SK-N-SH (cell line): ENCODE measurements around the gene COL20A1. TPM values are rescaled to one million over a fixed set of nuclear protein-coding genes. Genes with fewer than 3 reads are reported as not detected.

ENCODE experiments used
- CTCF ChIA-PET: fragments of 300-600, 350-600 bp; formaldehyde crosslinking; extraction: SDS; loops from one replicate; lab custom pipeline; 2021; lab: Yijun Ruan, JAX
- POLR2A ChIA-PET: fragments of 350-600 bp; sonication (Branson Sonifier 250); formaldehyde crosslinking; extraction: SDS; loops from one replicate; lab custom pipeline; 2020; ENCODE audit warnings: antibody characterized with exemption, inconsistent platforms; lab: Yijun Ruan, JAX
- DNase-seq: peaks from one replicate; pipeline ENCODE4 v3.0.0; 2012
- H2AFZ ChIP-seq: fragments of 200-600 bp; sonication (generic); 2 replicates; pipeline ENCODE4 v1.8.1; 2016; ENCODE audit warnings: antibody characterized with exemption, mild to moderate bottlenecking, low read depth
- H3F3A ChIP-seq: fragments of 200-600 bp; sonication (generic); replicated peaks from 2 replicates; pipeline ENCODE3; 2016; ENCODE audit warnings: antibody characterized with exemption, mild to moderate bottlenecking; ENCODE audit not compliant: insufficient read depth
- H3K27ac ChIP-seq, 2 experiments: fragments of 200-500 bp in 1 of 2; fragments of 200-600 bp in 1 of 2; sonication (Bioruptor generic) in 1 of 2; sonication (generic), shearing (Covaris generic) in 1 of 2; 2 replicates each; pipeline versions ENCODE4 v1.5.1 to v1.6.1; 2014 to 2016; ENCODE audit warnings: low read depth in 2 of 2, inconsistent platforms in 1 of 2, low read length in 1 of 2, mild to moderate bottlenecking in 1 of 2, mixed read lengths in 1 of 2
- H3K27me3 ChIP-seq: fragments of 200-600 bp; sonication (generic), shearing (Covaris generic); 2 replicates; pipeline ENCODE4 v1.6.1; 2016; ENCODE audit warnings: mixed run types; ENCODE audit not compliant: insufficient read depth
- H3K36me3 ChIP-seq, 2 experiments: fragments of 200-500 bp in 1 of 2; fragments of 200-600 bp in 1 of 2; sonication (Bioruptor generic) in 1 of 2; sonication (generic) in 1 of 2; replicated peaks in 1 of 2; 2 replicates each; pipeline versions ENCODE3 to v1.5.1; 2014 to 2016; ENCODE audit warnings: low read length in 1 of 2, mild to moderate bottlenecking in 1 of 2; ENCODE audit not compliant: insufficient read depth in 2 of 2, control insufficient read depth in 1 of 2
- H3K4me1 ChIP-seq, 2 experiments: fragments of 200-500 bp in 1 of 2; fragments of 200-600 bp in 1 of 2; sonication (Bioruptor generic) in 1 of 2; sonication (generic), shearing (Covaris generic) in 1 of 2; 2 replicates each; pipeline versions ENCODE4 v1.5.1 to v1.6.1; 2014 to 2016; ENCODE audit warnings: low read depth in 1 of 2, low read length in 1 of 2, mixed run types in 1 of 2; ENCODE audit not compliant: insufficient read depth in 2 of 2, control insufficient read depth in 1 of 2
- H3K4me2 ChIP-seq: fragments of 200-600 bp; sonication (generic), shearing (Covaris generic); 2 replicates; pipeline ENCODE4 v1.6.1; 2017; ENCODE audit warnings: mixed run types
- H3K4me3 ChIP-seq, 2 experiments: fragments of 200-500 bp in 1 of 2; fragments of 200-600 bp in 1 of 2; sonication (Bioruptor generic) in 1 of 2; sonication (generic), shearing (Covaris generic) in 1 of 2; 2 replicates each; pipeline versions ENCODE4 v1.5.1 to v1.8.1; 2014 to 2016; ENCODE audit warnings: low read depth in 2 of 2, inconsistent platforms in 1 of 2, low read length in 1 of 2, mild to moderate bottlenecking in 1 of 2, mixed read lengths in 1 of 2, moderate library complexity in 1 of 2
- H3K79me2 ChIP-seq: fragments of 200-600 bp; sonication (generic); 2 replicates; pipeline ENCODE4 v1.8.1; 2017; ENCODE audit warnings: mild to moderate bottlenecking; ENCODE audit not compliant: insufficient read depth
- H3K9ac ChIP-seq: fragments of 200-600 bp; sonication (generic); 2 replicates; pipeline ENCODE4 v1.6.1; 2017; ENCODE audit warnings: mixed run types
- H3K9me2 ChIP-seq: fragments of 200-600 bp; sonication (generic); 2 replicates; pipeline ENCODE4 v1.6.1; 2017; ENCODE audit warnings: mixed run types
- H3K9me3 ChIP-seq: fragments of 200-600 bp; sonication (generic); 2 replicates; pipeline ENCODE4 v1.6.1; 2017; ENCODE audit warnings: mixed run types, mild to moderate bottlenecking, moderate library complexity
- H4K20me1 ChIP-seq: fragments of 200-600 bp; sonication (generic); 2 replicates; pipeline ENCODE4 v1.6.1; 2017; ENCODE audit warnings: mild to moderate bottlenecking, mixed run types; ENCODE audit not compliant: insufficient read depth
- CHD2 ChIP-seq: fragments of 150-350 bp; IDR thresholded peaks from 2 replicates; pipeline ENCODE4 v1.6.1; 2018; ENCODE audit warnings: low read length; ENCODE audit not compliant: partially characterized antibody
- NFIC ChIP-seq: IDR thresholded peaks from 2 replicates; pipeline ENCODE4 v1.4.0; 2012; ENCODE audit warnings: borderline replicate concordance
- POLR2AphosphoS5 ChIP-seq: IDR thresholded peaks from 2 replicates; pipeline ENCODE4 v1.6.1; 2012; ENCODE audit warnings: low read depth, low read length
- RFX5 ChIP-seq: IDR thresholded peaks from 2 replicates; pipeline ENCODE4 v1.6.1; 2012; ENCODE audit warnings: mild to moderate bottlenecking, improper control_type of control experiment, low read length
- RXRA ChIP-seq: IDR thresholded peaks from 2 replicates; pipeline ENCODE4 v1.4.0; 2012; ENCODE audit warnings: low read depth, mild to moderate bottlenecking, borderline replicate concordance
- SIN3A ChIP-seq: IDR thresholded peaks from 2 replicates; pipeline ENCODE4 v1.6.1; 2012; ENCODE audit warnings: low read depth, mild to moderate bottlenecking, low read length, moderate library complexity, borderline replicate concordance
- SMC3 ChIP-seq: IDR thresholded peaks from 2 replicates; pipeline ENCODE4 v1.6.1; 2012; ENCODE audit warnings: low read depth, low read length, improper control_type of control experiment
- TAF1 ChIP-seq: IDR thresholded peaks from 2 replicates; pipeline ENCODE4 v1.6.1; 2012; ENCODE audit warnings: low read depth, mild to moderate bottlenecking, low read length, moderate library complexity, borderline replicate concordance
- TCF12 ChIP-seq: IDR thresholded peaks from 2 replicates; pipeline ENCODE4 v1.4.0; 2012
- TEAD4 ChIP-seq: IDR thresholded peaks from 2 replicates; pipeline ENCODE4 v1.4.0; 2012; ENCODE audit warnings: mild to moderate bottlenecking, borderline replicate concordance; ENCODE audit not compliant: insufficient read depth
- WGBS: methylation state at CpG from one replicate; pipeline ENCODE4 v1.1.6; 2017; ENCODE audit warnings: low lambda C conversion rate; 5-methylcytosine and 5-hydroxymethylcytosine counted together
- polyA plus RNA-seq, 3 experiments: library from polyadenylated mRNA; depleted of rRNA; stranded (reverse); fragments of >200 nt; gene quantifications; 2 replicates each; pipeline ENCODE4 v1.2.3, GENCODE V29; 2012
- TF ChIP-seq, protein P1 (sequence below): fragments of 200-600 bp; sonication (generic); IDR thresholded peaks from 2 replicates; pipeline ENCODE4 v1.6.1; 2017; ENCODE audit warnings: antibody characterized with exemption, mild to moderate bottlenecking, moderate library complexity

COL20A1 gene
- polyA plus RNA-seq, 1 of the 3 experiments (the other 2 are of a cell fraction), result not detected

DNA sequence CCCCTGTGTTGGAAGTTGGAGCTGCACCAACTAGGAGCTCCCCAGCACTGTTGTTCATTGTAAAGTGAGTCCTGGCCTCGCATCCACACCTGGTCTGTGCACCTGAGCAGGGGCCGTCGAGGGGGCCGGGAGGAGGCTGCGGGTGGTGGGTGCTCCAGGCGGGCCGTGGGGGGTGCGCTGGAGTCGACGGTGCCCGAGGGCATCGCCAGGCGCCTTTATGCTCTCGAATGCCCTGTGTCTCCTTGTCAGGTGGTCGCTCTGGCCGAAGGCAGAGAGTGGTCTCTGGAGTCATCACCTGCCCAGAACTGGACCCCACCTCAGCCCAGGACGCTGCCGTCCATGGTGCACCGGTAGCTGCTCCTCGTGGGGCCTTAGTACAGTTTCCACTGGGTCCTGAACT lies 16.0 kb upstream of the COL20A1 start:
- Histone ChIP-seq H3K9me3 (no peaks in the 10 kb centered on the region), H3K9ac (no peak overlapping the region), H2AFZ (no peak overlapping the region), H3K27me3 (no peaks in the 10 kb centered on the region), H3F3A (no peaks in the 10 kb centered on the region), H3K4me2 (no peak overlapping the region), H3K4me3 (no peak overlapping the region), H3K9me2 (no peaks in the 10 kb centered on the region), H3K36me3 (peaks cover 19 to 56% of the 10 kb centered on the region in 2 experiments), H3K27ac (no peak overlapping the region), H3K79me2 (peaks cover 58% of the 10 kb centered on the region), H3K4me1 (peaks cover 0 to 15% of the 10 kb centered on the region in 2 experiments; a peak in 2 of 4 replicates), H4K20me1 (peaks cover 52% of the 10 kb centered on the region)
- no peak for DNase-seq
- CTCF ChIA-PET, result interaction anchor here (1.1 to 1.3 kb wide), 3 partner anchors 33 to 60 kb away, joined by 3 to 4 read pairs (median 3); no protein-coding TSS in a partner anchor
- POLR2A ChIA-PET, result no interaction called here
- 100% methylated on average over 3 of the region's 20 CpGs for WGBS
- no peak for TF ChIP-seq RFX5
- TF ChIP-seq RXRA, result no peak
- no peak for TF ChIP-seq TAF1
- no peak for TF ChIP-seq TEAD4

DNA sequence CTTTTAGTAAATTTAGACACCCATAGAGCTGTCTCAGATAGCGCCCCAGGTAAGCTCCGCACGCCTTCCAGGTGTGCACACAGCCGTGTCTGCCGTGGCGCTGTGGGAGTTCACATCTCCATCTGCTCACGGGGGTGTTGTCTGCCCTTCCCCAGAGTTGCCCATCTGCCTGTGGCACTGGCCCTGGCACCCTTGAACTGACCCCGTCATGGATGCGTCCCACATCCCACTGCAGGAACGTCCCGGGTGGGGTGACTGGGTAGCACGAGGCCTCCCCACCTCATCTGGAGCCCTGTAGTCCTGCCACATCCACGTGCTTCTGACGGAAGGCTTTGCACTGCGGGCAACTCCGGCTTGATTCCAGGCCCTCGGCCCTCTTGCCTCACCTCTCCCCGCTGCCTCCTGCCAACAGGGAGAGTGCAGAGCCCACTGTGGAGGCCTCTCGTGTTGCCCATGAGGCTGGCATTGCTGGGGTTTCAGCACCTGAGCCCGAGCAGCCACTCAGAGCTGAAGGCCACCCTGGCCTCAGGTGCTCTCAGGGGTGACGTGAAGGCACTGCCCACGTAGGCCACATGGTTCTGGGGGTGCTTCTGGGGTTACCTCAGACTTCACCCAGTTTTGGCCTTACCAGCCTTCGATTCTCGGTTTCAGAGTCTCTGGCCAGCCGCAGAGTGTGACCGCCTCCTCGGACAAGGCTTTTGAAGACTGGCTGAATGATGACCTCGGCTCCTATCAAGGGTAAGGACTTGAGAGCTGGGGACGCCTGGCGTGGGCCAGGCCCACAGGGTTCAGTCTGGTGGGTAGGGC lies 15.3 kb upstream of the COL20A1 start:
- no peaks in the 10 kb centered on the region for H3K27me3 ChIP-seq
- H3K4me1 ChIP-seq, result peaks cover 0 to 14% of the 10 kb centered on the region in 2 experiments; a peak in 2 of 4 replicates
- no peak overlapping the region for H3K4me3 ChIP-seq
- H2AFZ ChIP-seq, result no peak overlapping the region
- no peaks in the 10 kb centered on the region for H3F3A ChIP-seq
- peaks cover 52% of the 10 kb centered on the region for H4K20me1 ChIP-seq
- no peak overlapping the region for H3K9ac ChIP-seq
- CTCF ChIA-PET, result interaction anchor here (0.9 to 1.3 kb wide), 3 partner anchors 32 to 104 kb away, joined by 3 read pairs; no protein-coding TSS in a partner anchor
- peaks cover 57% of the 10 kb centered on the region for H3K79me2 ChIP-seq
- H3K4me2 ChIP-seq, result no peak overlapping the region
- peaks cover 19 to 64% of the 10 kb centered on the region in 2 experiments for H3K36me3 ChIP-seq
- POLR2A ChIA-PET, result no interaction called here
- TF ChIP-seq TCF12 (no peak), CHD2 (no peak), SIN3A (no peak), SMC3 (no peak), NFIC (no peak), POLR2AphosphoS5 (no peak)
- TF ChIP-seq, protein P1, sequence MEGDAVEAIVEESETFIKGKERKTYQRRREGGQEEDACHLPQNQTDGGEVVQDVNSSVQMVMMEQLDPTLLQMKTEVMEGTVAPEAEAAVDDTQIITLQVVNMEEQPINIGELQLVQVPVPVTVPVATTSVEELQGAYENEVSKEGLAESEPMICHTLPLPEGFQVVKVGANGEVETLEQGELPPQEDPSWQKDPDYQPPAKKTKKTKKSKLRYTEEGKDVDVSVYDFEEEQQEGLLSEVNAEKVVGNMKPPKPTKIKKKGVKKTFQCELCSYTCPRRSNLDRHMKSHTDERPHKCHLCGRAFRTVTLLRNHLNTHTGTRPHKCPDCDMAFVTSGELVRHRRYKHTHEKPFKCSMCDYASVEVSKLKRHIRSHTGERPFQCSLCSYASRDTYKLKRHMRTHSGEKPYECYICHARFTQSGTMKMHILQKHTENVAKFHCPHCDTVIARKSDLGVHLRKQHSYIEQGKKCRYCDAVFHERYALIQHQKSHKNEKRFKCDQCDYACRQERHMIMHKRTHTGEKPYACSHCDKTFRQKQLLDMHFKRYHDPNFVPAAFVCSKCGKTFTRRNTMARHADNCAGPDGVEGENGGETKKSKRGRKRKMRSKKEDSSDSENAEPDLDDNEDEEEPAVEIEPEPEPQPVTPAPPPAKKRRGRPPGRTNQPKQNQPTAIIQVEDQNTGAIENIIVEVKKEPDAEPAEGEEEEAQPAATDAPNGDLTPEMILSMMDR, result no peak
- no peak overlapping the region; a peak in 1 of 4 replicates for H3K27ac ChIP-seq
- WGBS, result 94% methylated on average over 26 of the region's 30 CpGs
- H3K9me3 ChIP-seq, result no peaks in the 10 kb centered on the region
- DNase-seq, result no peak
- no peaks in the 10 kb centered on the region for H3K9me2 ChIP-seq
